Spinal cord (tissue), 10 donors: ENCODE results near the gene ST3GAL3. TPM values are rescaled to one million over a fixed set of nuclear protein-coding genes. Genes with fewer than 3 reads are reported as not detected.

Experiments used
- DNase-seq, 6 donors: peaks; one replicate each; pipeline versions ENCODE4 v3.0.0 to v3.0.0-alpha.2; 2013 to 2015; ENCODE audit warnings: low spot score in 6 of 6, low read depth in 4 of 6
- H3K27ac ChIP-seq: one replicate; pipeline ENCODE4 v1.5.1; 2013; ENCODE audit warnings: low read depth, low read length, control low read depth
- H3K27me3 ChIP-seq: one replicate; pipeline ENCODE4 v1.6.1; 2013; ENCODE audit warnings: low read length; ENCODE audit not compliant: control insufficient read depth, insufficient read depth
- H3K36me3 ChIP-seq: one replicate; pipeline ENCODE4 v1.6.1; 2013; ENCODE audit warnings: low read length; ENCODE audit not compliant: control insufficient read depth, insufficient read depth
- H3K4me1 ChIP-seq: one replicate; pipeline ENCODE4 v1.6.1; 2013; ENCODE audit warnings: low read length; ENCODE audit not compliant: control insufficient read depth, insufficient read depth
- H3K4me3 ChIP-seq: one replicate; pipeline ENCODE4 v1.5.1; 2013; ENCODE audit warnings: low read depth, low read length, control low read depth
- H3K9me3 ChIP-seq: one replicate; pipeline ENCODE4 v1.6.1; 2013; ENCODE audit warnings: low read length; ENCODE audit not compliant: control insufficient read depth, insufficient read depth
- WGBS: methylation state at CpG from one replicate; pipeline ENCODE4 v1.1.5; 2013; ENCODE audit warnings: missing lambda C conversion rate; ENCODE audit not compliant: insufficient coverage; 5-methylcytosine and 5-hydroxymethylcytosine counted together
- polyA plus RNA-seq, 2 donors: library from polyadenylated mRNA; unstranded; fragments of 120-200 nt; gene quantifications; one replicate each; pipeline ENCODE4 v1.2.1, GENCODE V29; 2013; ENCODE audit not compliant: insufficient read length in 2 of 2
- total RNA-seq, 2 donors: library from RNA; depleted of rRNA in 1 of 2; stranded (reverse); fragments of 120-200 nt in 1 of 2; fragments of >200 nt in 1 of 2; gene quantifications; one replicate each; pipeline versions ENCODE4 v1.2.3 to v1.2.4, GENCODE V29; 2013 to 2014
- donor health status: healthy.

Gene ST3GAL3
- total and polyA plus RNA-seq, 4 donors = 29.6 to 71.0 (median 52.9) TPM

- no peaks in the 10 kb centered on the region for H3K9me3 ChIP-seq
- H3K27me3 ChIP-seq = no peaks in the 10 kb centered on the region
- no peak for DNase-seq
- no peak overlapping the region for H3K4me3 ChIP-seq
- peaks cover 2% of the 10 kb centered on the region for H3K36me3 ChIP-seq
- H3K27ac ChIP-seq = no peak overlapping the region
- H3K4me1 ChIP-seq = no peaks in the 10 kb centered on the region
- WGBS = 96% methylated on average over 2 of the region's 4 CpGs
These were observed 97.2 kb downstream of the ST3GAL3 start for GRCh38 chr1:43804569-43804968.

GRCh38 chr1:43805340-43805739 is 98.0 kb downstream of the ST3GAL3 start:
- Histone ChIP-seq H3K9me3 (no peaks in the 10 kb centered on the region), H3K27ac (no peak overlapping the region), H3K36me3 (peaks cover 2% of the 10 kb centered on the region), H3K27me3 (no peaks in the 10 kb centered on the region), H3K4me1 (no peaks in the 10 kb centered on the region), H3K4me3 (no peak overlapping the region)
- WGBS = 100% methylated on average over 2 of the region's 5 CpGs
- no peak for DNase-seq

GRCh38 chr1:43806183-43806582 is 98.8 kb downstream of the ST3GAL3 start:
- Histone ChIP-seq H3K36me3 (peaks cover 2% of the 10 kb centered on the region), H3K9me3 (no peaks in the 10 kb centered on the region), H3K27ac (no peak overlapping the region), H3K4me3 (no peak overlapping the region), H3K4me1 (no peaks in the 10 kb centered on the region), H3K27me3 (no peaks in the 10 kb centered on the region)
- 93% methylated on average over 2 of the region's 2 CpGs for WGBS
- DNase-seq = no peak

GRCh38 chr1:43809097-43809673 is 101.8 kb downstream of the ST3GAL3 start:
- H3K4me1 ChIP-seq = no peaks in the 10 kb centered on the region
- H3K27me3 ChIP-seq = no peaks in the 10 kb centered on the region
- H3K36me3 ChIP-seq = peaks cover 2% of the 10 kb centered on the region
- H3K9me3 ChIP-seq = no peaks in the 10 kb centered on the region
- no peak overlapping the region for H3K27ac ChIP-seq
- no peak for DNase-seq
- H3K4me3 ChIP-seq = no peak overlapping the region
- WGBS = no CpG with 5 or more reads among the region's 2 CpGs

- Histone ChIP-seq H3K9me3 (no peaks in the 10 kb centered on the region), H3K4me1 (no peaks in the 10 kb centered on the region), H3K27ac (no peak overlapping the region), H3K36me3 (peaks cover 8% of the 10 kb centered on the region), H3K4me3 (no peak overlapping the region), H3K27me3 (no peaks in the 10 kb centered on the region)
- no peak for DNase-seq
- 20% methylated on average over 1 of the region's 3 CpGs for WGBS
These were observed 105.2 kb downstream of the ST3GAL3 start for GRCh38 chr1:43812579-43812978.

- H3K27me3 ChIP-seq = no peaks in the 10 kb centered on the region
- no peak overlapping the region for H3K27ac ChIP-seq
- no peak for DNase-seq
- H3K36me3 ChIP-seq = peaks cover 14% of the 10 kb centered on the region
- H3K9me3 ChIP-seq = peaks cover 8% of the 10 kb centered on the region
- H3K4me3 ChIP-seq = no peak overlapping the region
- 88% methylated on average over 2 of the region's 2 CpGs for WGBS
- no peaks in the 10 kb centered on the region for H3K4me1 ChIP-seq
These were observed 107.1 kb downstream of the ST3GAL3 start for GRCh38 chr1:43814401-43814800.

- Histone ChIP-seq H3K4me3 (no peak overlapping the region), H3K36me3 (peaks cover 14% of the 10 kb centered on the region), H3K27ac (no peak overlapping the region), H3K27me3 (no peaks in the 10 kb centered on the region), H3K9me3 (peaks cover 8% of the 10 kb centered on the region), H3K4me1 (no peaks in the 10 kb centered on the region)
- no peak for DNase-seq
These were observed 110.1 kb downstream of the ST3GAL3 start for GRCh38 chr1:43817304-43817939.

- H3K9me3 ChIP-seq = peaks cover 8% of the 10 kb centered on the region
- H3K4me3 ChIP-seq = no peak overlapping the region
- H3K4me1 ChIP-seq = no peaks in the 10 kb centered on the region
- no peaks in the 10 kb centered on the region for H3K27me3 ChIP-seq
- no CpG with 5 or more reads among the region's 1 CpG for WGBS
- DNase-seq = no peak
- H3K36me3 ChIP-seq = peaks cover 14% of the 10 kb centered on the region
- H3K27ac ChIP-seq = no peak overlapping the region
These were observed 111.4 kb downstream of the ST3GAL3 start for GRCh38 chr1:43818691-43819090.

GRCh38 chr1:43819357-43819756 is 112.0 kb downstream of the ST3GAL3 start:
- no peaks in the 10 kb centered on the region for H3K27me3 ChIP-seq
- no peak overlapping the region for H3K4me3 ChIP-seq
- peaks cover 8% of the 10 kb centered on the region for H3K9me3 ChIP-seq
- no peaks in the 10 kb centered on the region for H3K4me1 ChIP-seq
- H3K36me3 ChIP-seq = peaks cover 14% of the 10 kb centered on the region
- DNase-seq = no peak
- WGBS = no CpG with 5 or more reads among the region's 4 CpGs
- H3K27ac ChIP-seq = no peak overlapping the region

GRCh38 chr1:43821471-43821870 is 114.1 kb downstream of the ST3GAL3 start:
- H3K27ac ChIP-seq = no peak overlapping the region
- WGBS = 56% methylated on average over 3 of the region's 5 CpGs
- peaks cover 8% of the 10 kb centered on the region for H3K9me3 ChIP-seq
- no peaks in the 10 kb centered on the region for H3K4me1 ChIP-seq
- DNase-seq = no peak
- H3K27me3 ChIP-seq = no peaks in the 10 kb centered on the region
- no peak overlapping the region for H3K4me3 ChIP-seq
- H3K36me3 ChIP-seq = peaks cover 6% of the 10 kb centered on the region
